Measurements from ENCODE around the gene FAIM. TPM values are rescaled to one million over a fixed set of nuclear protein-coding genes. Genes with fewer than 3 reads are reported as not detected.
"Not testable (repeated sequence)": the region's sequence is repeated elsewhere in the genome, so short reads cannot be mapped to it uniquely, and the experiment has no call there.

FAIM gene
- total and polyA plus RNA-seq, 4 donors: 14.9 to 28.6 (median 19.4) TPM

DNA sequence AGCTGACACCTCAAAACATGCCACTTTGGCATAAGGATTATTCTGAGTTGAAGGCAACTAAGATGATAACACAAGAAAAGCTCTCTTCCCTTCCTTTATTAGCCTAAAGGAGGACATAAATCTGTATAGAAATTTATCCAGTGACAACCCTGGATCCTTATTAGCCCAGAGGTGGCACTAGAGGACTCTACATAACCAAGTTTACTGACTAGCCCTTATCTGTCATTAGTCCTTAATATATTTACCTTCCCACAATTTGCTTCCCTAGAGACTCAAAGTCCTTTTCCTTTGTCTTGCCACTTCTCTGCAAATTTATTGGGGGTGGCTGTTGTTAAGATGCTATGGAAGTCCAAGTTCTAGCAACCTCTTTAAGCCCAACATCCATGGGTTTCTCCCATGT is 41.2 kb upstream of the FAIM start:
- Histone ChIP-seq H3K4me3 (no peak overlapping the region), H3K27ac (ENCODE audit: low read depth in 1 of 2, low read length in 1 of 2) (no peak overlapping the region), H3K9ac (ENCODE audit: insufficient read depth in 1 of 2, low read length in 2 of 2) (no peak overlapping the region), H3K36me3 (ENCODE audit: control insufficient read depth in 4 of 4, insufficient read depth in 4 of 4, low read length in 4 of 4) (peaks cover 0 to 17% (median 7%) of the 10 kb centered on the region in 4 donors), H3K9me3 (ENCODE audit: control insufficient read depth in 4 of 4, insufficient read depth in 3 of 4, low read length in 3 of 4) (peaks cover 0 to under 1% (median 0%) of the 10 kb centered on the region in 4 donors), H3K4me1 (ENCODE audit: control insufficient read depth in 5 of 5, insufficient read depth in 5 of 5, low read length in 5 of 5) (no peaks in the 10 kb centered on the region), H3K27me3 (ENCODE audit: control insufficient read depth in 3 of 3, insufficient read depth in 3 of 3, low read length in 2 of 3) (no peaks in the 10 kb centered on the region)
- ATAC-seq (ENCODE audit: insufficient read depth, low FRiP score) (no peak), DNase-seq (no peak)
- TF ChIP-seq, protein P1, sequence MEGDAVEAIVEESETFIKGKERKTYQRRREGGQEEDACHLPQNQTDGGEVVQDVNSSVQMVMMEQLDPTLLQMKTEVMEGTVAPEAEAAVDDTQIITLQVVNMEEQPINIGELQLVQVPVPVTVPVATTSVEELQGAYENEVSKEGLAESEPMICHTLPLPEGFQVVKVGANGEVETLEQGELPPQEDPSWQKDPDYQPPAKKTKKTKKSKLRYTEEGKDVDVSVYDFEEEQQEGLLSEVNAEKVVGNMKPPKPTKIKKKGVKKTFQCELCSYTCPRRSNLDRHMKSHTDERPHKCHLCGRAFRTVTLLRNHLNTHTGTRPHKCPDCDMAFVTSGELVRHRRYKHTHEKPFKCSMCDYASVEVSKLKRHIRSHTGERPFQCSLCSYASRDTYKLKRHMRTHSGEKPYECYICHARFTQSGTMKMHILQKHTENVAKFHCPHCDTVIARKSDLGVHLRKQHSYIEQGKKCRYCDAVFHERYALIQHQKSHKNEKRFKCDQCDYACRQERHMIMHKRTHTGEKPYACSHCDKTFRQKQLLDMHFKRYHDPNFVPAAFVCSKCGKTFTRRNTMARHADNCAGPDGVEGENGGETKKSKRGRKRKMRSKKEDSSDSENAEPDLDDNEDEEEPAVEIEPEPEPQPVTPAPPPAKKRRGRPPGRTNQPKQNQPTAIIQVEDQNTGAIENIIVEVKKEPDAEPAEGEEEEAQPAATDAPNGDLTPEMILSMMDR (IDR thresholded peaks at IDR 0.05; ENCODE audit: control extremely low read depth, extremely low read depth): no peak

DNA sequence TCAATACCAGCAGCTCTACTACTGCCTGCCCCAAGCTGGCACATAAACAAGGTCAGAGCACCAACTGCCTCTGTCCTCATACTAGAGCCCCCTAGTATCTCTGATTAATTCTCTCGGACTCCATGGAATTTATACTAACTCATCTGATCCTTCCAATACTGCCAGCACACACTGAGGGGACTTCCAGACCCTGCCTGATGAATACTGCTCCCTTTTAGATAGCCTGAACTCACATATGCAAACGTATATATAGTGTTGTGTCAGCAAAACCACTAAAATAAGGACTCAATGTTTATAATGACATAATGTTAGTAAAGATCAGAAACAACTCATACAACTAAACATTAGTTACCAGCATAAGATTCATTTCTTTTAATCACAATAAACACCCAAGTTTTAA is 39.5 kb upstream of the FAIM start:
- Histone ChIP-seq H3K27me3 (ENCODE audit: control insufficient read depth in 3 of 3, insufficient read depth in 3 of 3, low read length in 2 of 3) (no peaks in the 10 kb centered on the region), H3K9me3 (ENCODE audit: control insufficient read depth in 4 of 4, insufficient read depth in 3 of 4, low read length in 3 of 4) (peaks cover 0 to 7% (median 1%) of the 10 kb centered on the region in 4 donors), H3K9ac (ENCODE audit: insufficient read depth in 1 of 2, low read length in 2 of 2) (no peak overlapping the region), H3K36me3 (ENCODE audit: control insufficient read depth in 4 of 4, insufficient read depth in 4 of 4, low read length in 4 of 4) (peaks cover 0 to 23% (median 12%) of the 10 kb centered on the region in 4 donors), H3K4me1 (ENCODE audit: control insufficient read depth in 5 of 5, insufficient read depth in 5 of 5, low read length in 5 of 5) (no peaks in the 10 kb centered on the region), H3K4me3 (no peak overlapping the region), H3K27ac (ENCODE audit: low read depth in 1 of 2, low read length in 1 of 2) (no peak overlapping the region)
- ATAC-seq (ENCODE audit: insufficient read depth, low FRiP score) (no peak), DNase-seq (no peak)
- TF ChIP-seq, protein P1 (IDR thresholded peaks at IDR 0.05; ENCODE audit: control extremely low read depth, extremely low read depth): no peak
- WGBS, 2 donors: 88 to 90% methylated on average over 2 of the region's 2 CpGs

DNA sequence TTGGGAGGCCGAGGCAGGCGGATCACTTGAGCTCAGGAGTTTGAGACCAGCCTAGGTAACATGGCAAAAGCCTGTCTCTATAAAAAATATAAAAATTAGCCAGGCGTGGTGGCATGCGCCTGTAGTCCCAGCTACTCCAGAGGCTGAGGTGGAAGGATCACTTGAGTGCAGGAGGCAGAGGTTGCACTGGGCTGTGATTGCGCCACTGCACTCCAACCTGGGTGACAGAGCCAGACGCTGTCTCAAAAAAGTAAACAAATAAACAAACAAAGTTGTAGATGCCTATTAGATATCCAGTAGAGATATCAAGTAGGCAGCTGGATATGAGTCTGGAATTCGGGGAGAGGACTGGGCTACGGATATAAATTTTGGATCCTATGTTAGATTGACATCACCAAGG is 38.9 kb upstream of the FAIM start:
- H3K36me3 ChIP-seq (ENCODE audit: control insufficient read depth in 4 of 4, insufficient read depth in 4 of 4, low read length in 4 of 4): peaks cover 0 to 24% (median 12%) of the 10 kb centered on the region in 4 donors
- H3K4me3 ChIP-seq; DNase-seq; H3K9me3 ChIP-seq (ENCODE audit: control insufficient read depth in 4 of 4, insufficient read depth in 3 of 4, low read length in 3 of 4); H3K9ac ChIP-seq (ENCODE audit: insufficient read depth in 1 of 2, low read length in 2 of 2); H3K27ac ChIP-seq (ENCODE audit: low read depth in 1 of 2, low read length in 1 of 2); H3K4me1 ChIP-seq (ENCODE audit: control insufficient read depth in 5 of 5, insufficient read depth in 5 of 5, low read length in 5 of 5); H3K27me3 ChIP-seq (ENCODE audit: control insufficient read depth in 3 of 3, insufficient read depth in 3 of 3, low read length in 2 of 3); ATAC-seq (ENCODE audit: insufficient read depth, low FRiP score): not testable (repeated sequence)
- 93 to 94% methylated on average over 8 of the region's 8 CpGs for whole genome bisulfite sequencing, 2 donors

DNA sequence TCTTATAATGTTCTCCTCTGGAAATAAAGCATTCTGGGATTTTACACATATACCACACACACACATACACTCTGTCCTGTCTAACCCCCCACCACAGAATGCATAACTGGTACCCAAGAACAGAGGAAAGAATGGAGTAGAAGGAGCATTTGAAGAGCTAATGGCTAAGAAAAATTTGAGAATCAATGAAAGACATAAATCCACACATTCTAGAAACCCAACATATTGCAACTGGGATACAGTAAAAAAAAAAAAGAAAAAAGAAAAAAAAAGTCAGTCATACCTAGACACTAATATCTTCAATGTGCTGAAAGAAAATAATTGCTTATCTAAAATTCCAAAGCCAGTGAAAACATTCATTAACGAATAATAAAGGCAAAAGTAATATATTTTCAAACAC is 35.4 kb upstream of the FAIM start:
- Histone ChIP-seq H3K9ac (ENCODE audit: insufficient read depth in 1 of 2, low read length in 2 of 2) (no peak overlapping the region), H3K27ac (ENCODE audit: low read depth in 1 of 2, low read length in 1 of 2) (no peak overlapping the region), H3K4me3 (no peak overlapping the region), H3K4me1 (ENCODE audit: control insufficient read depth in 5 of 5, insufficient read depth in 5 of 5, low read length in 5 of 5) (peaks cover 0 to 3% (median 0%) of the 10 kb centered on the region in 5 donors), H3K27me3 (ENCODE audit: control insufficient read depth in 3 of 3, insufficient read depth in 3 of 3, low read length in 2 of 3) (no peaks in the 10 kb centered on the region), H3K36me3 (ENCODE audit: control insufficient read depth in 4 of 4, insufficient read depth in 4 of 4, low read length in 4 of 4) (peaks cover 0 to 16% (median 10%) of the 10 kb centered on the region in 4 donors), H3K9me3 (ENCODE audit: control insufficient read depth in 4 of 4, insufficient read depth in 3 of 4, low read length in 3 of 4) (peaks cover 0 to 7% (median 2%) of the 10 kb centered on the region in 4 donors)
- ATAC-seq (ENCODE audit: insufficient read depth, low FRiP score): no peak
- DNase-seq: no peak
- WGBS, 2 donors: 97 to 98% methylated on average over 1 of the region's 1 CpG
- TF ChIP-seq, protein P1 (IDR thresholded peaks at IDR 0.05; ENCODE audit: control extremely low read depth, extremely low read depth): no peak
